ENCODE data around the gene CFP. TPM values are rescaled to one million over a fixed set of nuclear protein-coding genes. Genes with fewer than 3 reads are reported as not detected.

CFP gene
- total and polyA plus RNA-seq, 2 donors (not counting 1 experiment from before 2014, with no cell fraction given): 0.59 to 3.8 TPM

DNA sequence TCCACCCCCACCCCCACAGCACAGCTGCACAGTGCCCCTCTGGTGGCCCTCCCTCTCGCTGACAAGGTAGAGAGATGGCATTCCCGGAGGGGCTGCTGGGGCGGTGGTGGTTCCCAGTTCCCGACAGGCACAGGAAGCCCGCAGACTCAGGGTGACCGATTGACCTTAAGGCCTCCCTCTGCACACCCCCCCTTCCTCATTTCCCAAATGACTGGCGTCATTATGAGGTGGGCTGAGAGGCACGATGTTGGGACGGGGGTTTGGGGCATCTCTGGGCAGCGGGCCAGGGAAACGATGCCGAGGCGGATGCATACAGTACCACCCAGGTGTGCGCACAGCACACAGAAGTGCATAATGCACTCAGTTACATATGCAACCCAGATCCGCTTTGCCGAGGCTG, 51.0 kb downstream of the CFP start:
- H3K4me3 Mint-ChIP-seq: no peak overlapping the region
- no peak for TF ChIP-seq EZH2 (IDR thresholded peaks at IDR 0.05; ENCODE audit: borderline replicate concordance, insufficient read depth, low read depth, low read length, poor library complexity, severe bottlenecking)
- TF ChIP-seq, protein P1, sequence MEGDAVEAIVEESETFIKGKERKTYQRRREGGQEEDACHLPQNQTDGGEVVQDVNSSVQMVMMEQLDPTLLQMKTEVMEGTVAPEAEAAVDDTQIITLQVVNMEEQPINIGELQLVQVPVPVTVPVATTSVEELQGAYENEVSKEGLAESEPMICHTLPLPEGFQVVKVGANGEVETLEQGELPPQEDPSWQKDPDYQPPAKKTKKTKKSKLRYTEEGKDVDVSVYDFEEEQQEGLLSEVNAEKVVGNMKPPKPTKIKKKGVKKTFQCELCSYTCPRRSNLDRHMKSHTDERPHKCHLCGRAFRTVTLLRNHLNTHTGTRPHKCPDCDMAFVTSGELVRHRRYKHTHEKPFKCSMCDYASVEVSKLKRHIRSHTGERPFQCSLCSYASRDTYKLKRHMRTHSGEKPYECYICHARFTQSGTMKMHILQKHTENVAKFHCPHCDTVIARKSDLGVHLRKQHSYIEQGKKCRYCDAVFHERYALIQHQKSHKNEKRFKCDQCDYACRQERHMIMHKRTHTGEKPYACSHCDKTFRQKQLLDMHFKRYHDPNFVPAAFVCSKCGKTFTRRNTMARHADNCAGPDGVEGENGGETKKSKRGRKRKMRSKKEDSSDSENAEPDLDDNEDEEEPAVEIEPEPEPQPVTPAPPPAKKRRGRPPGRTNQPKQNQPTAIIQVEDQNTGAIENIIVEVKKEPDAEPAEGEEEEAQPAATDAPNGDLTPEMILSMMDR (IDR thresholded peaks at IDR 0.05): no peak
- ATAC-seq (ENCODE audit: low read depth): no peak
- H3K9ac ChIP-seq (ENCODE audit: low read length): no peak overlapping the region
- no peaks in the 10 kb centered on the region for H3K36me3 ChIP-seq (replicated peaks in 1 of 2; ENCODE audit: control extremely low read depth in 1 of 2, control insufficient read depth in 1 of 2, extremely low read depth in 1 of 2, insufficient read depth in 2 of 2, low read length in 1 of 2)
- H3K27me3 ChIP-seq (replicated peaks in 1 of 4; ENCODE audit: control extremely low read depth in 1 of 4, control insufficient read depth in 3 of 4, insufficient read depth in 4 of 4, low read length in 3 of 4): peaks cover 0 to under 1% (median 0%) of the 10 kb centered on the region in 4 experiments
- WGBS (ENCODE audit: insufficient coverage): 65% methylated on average over 6 of the region's 16 CpGs
- no peak overlapping the region for H3K27ac ChIP-seq (ENCODE audit: low read length in 2 of 2)
- peaks cover 5 to 13% of the 10 kb centered on the region in 2 donors for H3K4me1 ChIP-seq (ENCODE audit: control insufficient read depth in 2 of 2, insufficient read depth in 2 of 2, low read length in 2 of 2)
- intact Hi-C loops (cut with micrococcal nuclease): no loop called here
- H3K4me2 ChIP-seq (replicated peaks; ENCODE audit: low read depth, low read length, poor library complexity, severe bottlenecking): no peak overlapping the region
- H3K9me3 ChIP-seq (ENCODE audit: control extremely low read depth in 1 of 3, control insufficient read depth in 2 of 3, insufficient read depth in 1 of 3, low read length in 2 of 3): no peaks in the 10 kb centered on the region
- no peak for DNase-seq
- no peaks in the 10 kb centered on the region for H3K9me3 Mint-ChIP-seq (ENCODE audit: insufficient read depth)
- H3K27me3 Mint-ChIP-seq: peaks cover 14% of the 10 kb centered on the region
- peaks cover 12% of the 10 kb centered on the region for H3K4me1 Mint-ChIP-seq
- POLR2A ChIA-PET: no interaction called here
- H3K27ac Mint-ChIP-seq: no peak overlapping the region
- no peaks in the 10 kb centered on the region for H3K79me2 ChIP-seq (ENCODE audit: control insufficient read depth, insufficient read depth, low read length)
- H4K20me1 ChIP-seq (ENCODE audit: control insufficient read depth, insufficient read depth, low read length, poor library complexity, severe bottlenecking): no peaks in the 10 kb centered on the region
- CTCF ChIA-PET: no interaction called here
- H2AFZ ChIP-seq (ENCODE audit: insufficient read depth, low read depth, low read length, poor library complexity, severe bottlenecking): no peak overlapping the region
- no peak overlapping the region for H3K4me3 ChIP-seq (ENCODE audit: control extremely low read depth in 1 of 5, extremely low read depth in 1 of 5, insufficient read depth in 1 of 5, low read depth in 2 of 5, low read length in 4 of 5)

DNA sequence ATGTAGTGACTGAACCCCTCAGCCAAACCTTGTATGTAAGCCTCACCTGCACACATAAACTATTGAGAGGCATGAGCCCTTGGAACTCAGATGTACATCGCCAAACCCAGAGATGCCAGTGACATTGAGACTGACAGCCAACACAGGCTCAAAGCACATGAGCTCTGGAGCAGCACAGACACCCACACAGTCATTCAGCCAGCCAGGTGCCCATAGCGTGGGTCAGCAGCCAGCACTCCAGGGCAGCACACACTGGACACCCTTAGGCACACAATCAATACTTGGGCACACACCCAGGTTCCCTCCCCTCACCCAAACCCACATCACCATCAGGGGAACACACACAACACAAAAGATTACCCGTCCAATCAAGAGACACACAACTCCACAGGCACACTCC, 51.8 kb downstream of the CFP start:
- intact Hi-C loops (cut with micrococcal nuclease): no loop called here
- Histone ChIP-seq H3K4me3 (ENCODE audit: control extremely low read depth in 1 of 5, extremely low read depth in 1 of 5, insufficient read depth in 1 of 5, low read depth in 2 of 5, low read length in 4 of 5) (no peak overlapping the region), H3K4me2 (replicated peaks; ENCODE audit: low read depth, low read length, poor library complexity, severe bottlenecking) (no peak overlapping the region), H4K20me1 (ENCODE audit: control insufficient read depth, insufficient read depth, low read length, poor library complexity, severe bottlenecking) (no peaks in the 10 kb centered on the region), H3K4me1 (ENCODE audit: control insufficient read depth in 2 of 2, insufficient read depth in 2 of 2, low read length in 2 of 2) (peaks cover 5 to 13% of the 10 kb centered on the region in 2 donors), H3K27me3 (replicated peaks in 1 of 4; ENCODE audit: control extremely low read depth in 1 of 4, control insufficient read depth in 3 of 4, insufficient read depth in 4 of 4, low read length in 3 of 4) (peaks cover 0 to 7% (median 0%) of the 10 kb centered on the region in 4 experiments), H3K9ac (ENCODE audit: low read length) (no peak overlapping the region), H3K27ac (ENCODE audit: low read length in 2 of 2) (no peak overlapping the region), H3K79me2 (ENCODE audit: control insufficient read depth, insufficient read depth, low read length) (no peaks in the 10 kb centered on the region), H2AFZ (ENCODE audit: insufficient read depth, low read depth, low read length, poor library complexity, severe bottlenecking) (no peak overlapping the region), H3K36me3 (replicated peaks in 1 of 2; ENCODE audit: control extremely low read depth in 1 of 2, control insufficient read depth in 1 of 2, extremely low read depth in 1 of 2, insufficient read depth in 2 of 2, low read length in 1 of 2) (no peaks in the 10 kb centered on the region), H3K9me3 (ENCODE audit: control extremely low read depth in 1 of 3, control insufficient read depth in 2 of 3, insufficient read depth in 1 of 3, low read length in 2 of 3) (no peaks in the 10 kb centered on the region)
- DNase-seq: no peak
- Mint-ChIP-seq H3K27me3 (peaks cover 19% of the 10 kb centered on the region), H3K4me1 (peaks cover 12% of the 10 kb centered on the region), H3K27ac (no peak overlapping the region), H3K9me3 (ENCODE audit: insufficient read depth) (no peaks in the 10 kb centered on the region), H3K4me3 (no peak overlapping the region)
- TF ChIP-seq, protein P1 (IDR thresholded peaks at IDR 0.05): no peak
- TF ChIP-seq EZH2 (IDR thresholded peaks at IDR 0.05; ENCODE audit: borderline replicate concordance, insufficient read depth, low read depth, low read length, poor library complexity, severe bottlenecking): no peak
- WGBS (ENCODE audit: insufficient coverage): 100% methylated on average over 3 of the region's 3 CpGs
- ChIA-PET CTCF (no interaction called here), POLR2A (no interaction called here)
- ATAC-seq (ENCODE audit: low read depth): no peak

All from B cell (primary cell).